Thyroid gland (tissue), 4 donors: ENCODE results near the gene SNX10. TPM values are rescaled to one million over a fixed set of nuclear protein-coding genes. Genes with fewer than 3 reads are reported as not detected.

Experiments used
- DNase-seq, 2 donors: peaks; one replicate each; pipeline ENCODE4 v3.0.0-alpha.2; 2019
- H3K27ac ChIP-seq, 3 donors: fragments of 200-600 bp; sonication (generic); 1 replicate in 2 of 3; 2 replicates in 1 of 3; pipeline ENCODE4 v1.5.1; 2016 to 2019; ENCODE audit warnings: mild to moderate bottlenecking in 1 of 3, moderate library complexity in 1 of 3
- H3K27me3 ChIP-seq: fragments of 200-600 bp; sonication (generic); one replicate; pipeline ENCODE4 v1.5.1; 2019
- H3K36me3 ChIP-seq, 2 donors: fragments of 200-600 bp; sonication (generic); one replicate each; pipeline ENCODE4 v1.5.1; 2016 to 2019
- H3K4me1 ChIP-seq, 2 donors: fragments of 200-600 bp; sonication (generic); one replicate each; pipeline ENCODE4 v1.5.1; 2017 to 2019
- H3K4me3 ChIP-seq, 3 donors: fragments of 200-600 bp; sonication (generic); replicated peaks in 1 of 3; 1 replicate in 2 of 3; 2 replicates in 1 of 3; pipeline ENCODE4 v1.5.1; 2016; ENCODE audit warnings: mild to moderate bottlenecking in 1 of 3
- H3K9me3 ChIP-seq: fragments of 200-600 bp; sonication (generic); one replicate; pipeline ENCODE4 v1.5.1; 2017
- POLR2A ChIP-seq, 2 donors: fragments of 450-650 bp; IDR thresholded peaks; one replicate each; pipeline ENCODE4 v1.6.1; 2017; ENCODE audit warnings: antibody characterized with exemption in 2 of 2, mild to moderate bottlenecking in 2 of 2, moderate library complexity in 1 of 2
- WGBS, 2 donors: methylation state at CpG; one replicate each; pipeline ENCODE4 v1.1.5; 2017; 5-methylcytosine and 5-hydroxymethylcytosine counted together
- intact Hi-C: fragments of 100-400 bp; cut with DNase I; formaldehyde crosslinking; loops from one replicate; pipeline ENCODE4 v1.15.1; 2023
- total RNA-seq, 4 donors: library from RNA; depleted of rRNA; stranded (reverse); fragments of >200 nt; gene quantifications; one replicate each; pipeline ENCODE4 v1.2.3, GENCODE V29; 2016
- TF ChIP-seq, protein P1 (sequence below), 6 experiments: fragments of 200-600 bp in 3 of 6; fragments of 450-650 bp in 3 of 6; sonication (generic) in 3 of 6; IDR thresholded peaks; one replicate each; pipeline ENCODE4 v1.5.1; 2016 to 2019; ENCODE audit warnings: antibody characterized with exemption in 6 of 6, mild to moderate bottlenecking in 2 of 6, inconsistent platforms in 1 of 6, moderate library complexity in 1 of 6

Gene SNX10
- total RNA-seq, 4 donors from 2014 or later = 1.8 to 5.0 (median 2.7) TPM

DNA sequence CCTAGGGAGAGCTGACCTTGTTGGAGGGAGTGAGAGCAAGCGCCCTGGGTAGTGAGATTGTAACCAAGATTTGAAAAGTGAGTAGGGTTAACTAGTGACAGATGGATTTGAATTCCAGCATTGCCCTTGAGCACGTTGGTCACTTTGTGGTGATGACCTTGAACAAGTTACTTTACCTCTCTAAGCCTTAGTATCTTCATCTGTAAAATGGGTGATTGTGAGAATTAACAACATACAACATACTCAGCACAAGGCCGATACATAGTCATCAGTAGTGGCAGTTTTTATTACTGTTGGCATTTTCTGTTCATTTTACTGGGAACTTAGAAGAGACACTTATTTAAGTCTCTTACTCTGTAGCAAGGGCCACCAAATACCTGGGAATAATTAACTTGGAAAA is 25.5 kb downstream of the SNX10 start:
- no peaks in the 10 kb centered on the region for H3K4me1 ChIP-seq
- H3K27ac ChIP-seq = no peak overlapping the region
- no peaks in the 10 kb centered on the region for H3K9me3 ChIP-seq
- no peak for DNase-seq
- H3K36me3 ChIP-seq = no peaks in the 10 kb centered on the region
- WGBS, 2 donors = 97% methylated on average over 3 of the region's 3 CpGs
- no peaks in the 10 kb centered on the region for H3K27me3 ChIP-seq
- intact Hi-C loops = no loop called here
- H3K4me3 ChIP-seq = no peak overlapping the region
- TF ChIP-seq POLR2A (IDR thresholded peaks at IDR 0.05) = no peak
- TF ChIP-seq, protein P1, sequence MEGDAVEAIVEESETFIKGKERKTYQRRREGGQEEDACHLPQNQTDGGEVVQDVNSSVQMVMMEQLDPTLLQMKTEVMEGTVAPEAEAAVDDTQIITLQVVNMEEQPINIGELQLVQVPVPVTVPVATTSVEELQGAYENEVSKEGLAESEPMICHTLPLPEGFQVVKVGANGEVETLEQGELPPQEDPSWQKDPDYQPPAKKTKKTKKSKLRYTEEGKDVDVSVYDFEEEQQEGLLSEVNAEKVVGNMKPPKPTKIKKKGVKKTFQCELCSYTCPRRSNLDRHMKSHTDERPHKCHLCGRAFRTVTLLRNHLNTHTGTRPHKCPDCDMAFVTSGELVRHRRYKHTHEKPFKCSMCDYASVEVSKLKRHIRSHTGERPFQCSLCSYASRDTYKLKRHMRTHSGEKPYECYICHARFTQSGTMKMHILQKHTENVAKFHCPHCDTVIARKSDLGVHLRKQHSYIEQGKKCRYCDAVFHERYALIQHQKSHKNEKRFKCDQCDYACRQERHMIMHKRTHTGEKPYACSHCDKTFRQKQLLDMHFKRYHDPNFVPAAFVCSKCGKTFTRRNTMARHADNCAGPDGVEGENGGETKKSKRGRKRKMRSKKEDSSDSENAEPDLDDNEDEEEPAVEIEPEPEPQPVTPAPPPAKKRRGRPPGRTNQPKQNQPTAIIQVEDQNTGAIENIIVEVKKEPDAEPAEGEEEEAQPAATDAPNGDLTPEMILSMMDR (IDR thresholded peaks at IDR 0.05) = no peak

- Histone ChIP-seq H3K4me1 (no peaks in the 10 kb centered on the region), H3K27ac (no peak overlapping the region), H3K4me3 (no peak overlapping the region), H3K9me3 (no peaks in the 10 kb centered on the region), H3K27me3 (no peaks in the 10 kb centered on the region), H3K36me3 (no peaks in the 10 kb centered on the region)
- TF ChIP-seq, protein P1 (IDR thresholded peaks at IDR 0.05) = no peak
- no peak for TF ChIP-seq POLR2A (IDR thresholded peaks at IDR 0.05)
- intact Hi-C loops = no loop called here
- DNase-seq = no peak
- 88 to 91% methylated on average over 3 of the region's 3 CpGs for WGBS, 2 donors
Measured at GRCh38 chr7:26318921-26319320, 27.3 kb downstream of the SNX10 start.

- intact Hi-C loops = no loop called here
- DNase-seq = no peak
- no peaks in the 10 kb centered on the region for H3K27me3 ChIP-seq
- no peaks in the 10 kb centered on the region for H3K4me1 ChIP-seq
- H3K9me3 ChIP-seq = no peaks in the 10 kb centered on the region
- no peak overlapping the region for H3K4me3 ChIP-seq
- H3K36me3 ChIP-seq = no peaks in the 10 kb centered on the region
- WGBS, 2 donors = 72 to 74% methylated on average over 3 of the region's 3 CpGs
- TF ChIP-seq, protein P1 (IDR thresholded peaks at IDR 0.05) = no peak
- TF ChIP-seq POLR2A (IDR thresholded peaks at IDR 0.05) = no peak
- no peak overlapping the region for H3K27ac ChIP-seq
Measured at GRCh38 chr7:26319636-26320035, 28.0 kb downstream of the SNX10 start.

DNA sequence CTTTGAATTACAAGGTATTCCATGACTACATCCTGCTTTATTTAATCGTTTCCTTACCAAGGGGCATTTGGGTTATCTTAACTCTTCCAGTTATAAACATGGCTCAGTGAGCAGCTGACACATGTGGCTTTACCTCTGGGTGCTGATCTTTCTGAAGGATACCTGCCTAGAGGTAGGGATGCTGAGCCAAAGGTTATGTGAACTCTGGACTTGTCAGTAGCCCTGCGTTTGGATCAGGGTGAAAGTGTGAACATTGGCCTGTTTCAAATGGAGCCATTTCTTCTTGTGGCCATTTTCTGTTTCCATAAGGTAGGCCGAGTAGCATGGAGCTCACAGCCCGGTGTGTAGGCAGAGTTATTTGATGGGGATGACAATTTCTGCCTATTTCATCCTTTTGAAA is 29.2 kb downstream of the SNX10 start:
- TF ChIP-seq POLR2A (IDR thresholded peaks at IDR 0.05) = no peak
- TF ChIP-seq, protein P1 (IDR thresholded peaks at IDR 0.05) = no peak
- Histone ChIP-seq H3K4me3 (no peak overlapping the region), H3K36me3 (no peaks in the 10 kb centered on the region), H3K27me3 (no peaks in the 10 kb centered on the region), H3K9me3 (no peaks in the 10 kb centered on the region), H3K27ac (no peak overlapping the region), H3K4me1 (no peaks in the 10 kb centered on the region)
- DNase-seq = no peak
- WGBS, 2 donors = 91% methylated on average over 4 of the region's 4 CpGs
- intact Hi-C loops = no loop called here

- no peak for TF ChIP-seq POLR2A (IDR thresholded peaks at IDR 0.05)
- TF ChIP-seq, protein P1 (IDR thresholded peaks at IDR 0.05) = no peak
- no peak for DNase-seq
- Histone ChIP-seq H3K9me3 (no peaks in the 10 kb centered on the region), H3K27me3 (no peaks in the 10 kb centered on the region), H3K4me3 (no peak overlapping the region), H3K27ac (no peak overlapping the region), H3K36me3 (no peaks in the 10 kb centered on the region), H3K4me1 (no peaks in the 10 kb centered on the region)
- intact Hi-C loops = no loop called here
- WGBS, 2 donors = 57 to 62% methylated on average over 1 of the region's 1 CpG
Measured at GRCh38 chr7:26321435-26321834, 29.8 kb downstream of the SNX10 start.
